Activated naive CD8-positive, alpha-beta T cell (primary cell): ENCODE data around the gene MEA1.
A peak's percentile ranks its signal among the peaks of the same experiment; 100 is the strongest.

Experiments used
- H3K27ac Mint-ChIP-seq: one replicate; pipeline ENCODE4 v1.8.0; 2021; ENCODE audit warnings: mixed read lengths
- H3K27me3 Mint-ChIP-seq: one replicate; pipeline ENCODE4 v1.8.0; 2021; ENCODE audit warnings: mixed read lengths
- H3K36me3 Mint-ChIP-seq: one replicate; pipeline ENCODE4 v1.8.0; 2021; ENCODE audit warnings: mixed read lengths
- H3K4me1 Mint-ChIP-seq: one replicate; pipeline ENCODE4 v1.8.0; 2021; ENCODE audit warnings: low read depth, mixed read lengths
- H3K4me3 Mint-ChIP-seq: one replicate; pipeline ENCODE4 v1.8.0; 2021; ENCODE audit warnings: mild to moderate bottlenecking, mixed read lengths
- H3K9me3 Mint-ChIP-seq: one replicate; pipeline ENCODE4 v1.8.0; 2021; ENCODE audit warnings: low read depth, mixed read lengths

MEA1 gene

DNA sequence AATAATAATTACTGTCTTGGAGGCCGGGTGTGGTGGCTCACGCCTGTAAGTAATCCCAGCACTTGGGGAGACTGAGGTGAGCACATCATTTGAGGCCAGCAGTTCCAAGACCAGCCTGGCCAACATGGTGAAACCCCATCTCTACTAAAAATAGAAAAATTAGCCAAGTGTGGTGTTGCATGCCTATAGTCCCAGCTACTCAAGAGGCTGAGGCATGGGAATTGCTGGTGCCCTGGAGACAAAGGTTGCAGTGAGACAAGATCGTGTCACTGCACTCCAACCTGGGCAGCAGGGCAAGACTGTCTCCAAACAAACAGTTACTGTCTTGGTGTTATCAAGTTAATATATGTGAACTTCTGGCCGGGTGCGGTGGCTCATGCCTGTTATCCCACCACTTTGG lies 12.6 kb upstream of the MEA1 start:
- Mint-ChIP-seq H3K4me3 (no peak overlapping the region), H3K9me3 (no peaks in the 10 kb centered on the region), H3K27me3 (no peaks in the 10 kb centered on the region), H3K4me1 (peaks cover 21% of the 10 kb centered on the region), H3K27ac (no peak overlapping the region), H3K36me3 (peaks cover 2% of the 10 kb centered on the region)

DNA sequence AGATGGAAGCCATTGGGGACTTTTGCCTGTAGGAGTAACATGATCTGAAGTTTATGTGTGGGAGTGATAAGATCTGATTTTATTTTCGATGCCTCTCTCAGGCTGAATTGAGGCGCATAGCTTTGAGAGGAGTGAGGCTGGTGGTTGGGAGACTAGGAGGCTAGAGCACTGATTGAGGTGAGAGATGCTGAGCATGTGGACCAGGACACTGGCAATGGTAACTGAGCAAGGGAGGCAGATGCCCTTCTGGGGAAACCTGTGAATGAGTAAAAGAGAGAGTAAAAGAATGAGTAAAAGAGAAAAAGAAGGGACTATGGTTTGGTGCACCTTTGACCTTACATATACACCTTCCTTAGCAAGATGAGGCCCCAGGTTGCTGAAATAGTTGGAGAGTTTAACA lies 10.7 kb upstream of the MEA1 start:
- Mint-ChIP-seq H3K27me3 (no peaks in the 10 kb centered on the region), H3K36me3 (peaks cover 2% of the 10 kb centered on the region), H3K4me3 (peak overlapping the region; percentile 67), H3K27ac (peak overlapping the region; percentile 88), H3K4me1 (peaks cover 24% of the 10 kb centered on the region), H3K9me3 (no peaks in the 10 kb centered on the region)

DNA sequence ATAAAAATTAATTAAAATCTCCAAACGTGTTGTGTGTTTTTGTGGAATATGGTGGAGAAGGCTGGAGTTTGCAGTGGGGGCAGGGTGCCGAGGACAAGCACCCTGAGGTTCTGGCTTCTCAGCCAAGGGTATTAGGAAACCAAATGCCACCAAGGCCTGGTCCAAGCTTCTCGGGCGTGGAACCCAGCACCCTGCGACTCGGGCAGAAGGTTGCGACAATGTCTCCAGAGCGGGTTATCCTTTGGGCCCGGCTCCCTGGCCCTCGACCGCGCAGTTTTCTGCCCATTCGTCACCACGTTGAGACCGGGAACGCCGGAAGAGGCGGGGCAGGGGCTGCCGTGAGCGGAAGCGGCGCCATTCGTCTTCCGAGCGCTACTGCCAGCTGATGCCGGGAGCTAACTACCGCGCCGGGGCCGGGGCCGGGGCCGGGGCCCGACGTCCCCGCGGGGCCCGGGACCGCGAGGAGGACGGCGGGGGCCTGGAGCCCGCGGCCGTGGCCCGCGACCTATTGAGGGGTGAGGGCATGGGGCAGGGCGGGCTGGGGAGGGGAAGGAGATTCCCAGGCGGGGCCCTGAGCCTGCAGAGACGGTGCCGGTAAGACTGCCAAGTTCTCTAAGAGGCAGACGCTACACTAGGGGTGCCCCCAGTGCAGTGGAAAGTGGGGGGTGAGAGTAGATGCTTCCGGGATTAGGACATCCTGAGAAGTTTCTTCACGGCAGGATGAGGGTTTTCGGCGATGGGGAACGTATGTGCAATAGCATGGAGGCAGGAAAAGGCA lies 7.7 kb upstream of the MEA1 start, which contains the start of gene RRP36:
TSS of gene RRP36 (plus strand) at position 354 of the 778 bp plus-strand sequence. CDS start at position 386, 32 bp downstream.
- Mint-ChIP-seq H3K27me3 (no peaks in the 10 kb centered on the region), H3K4me3 (peak within 1 kb of the TSS; percentile 98), H3K9me3 (no peaks in the 10 kb centered on the region), H3K36me3 (peaks cover 4% of the 10 kb centered on the region), H3K4me1 (peaks cover 34% of the 10 kb centered on the region), H3K27ac (peak within 1 kb of the TSS; percentile 95)

DNA sequence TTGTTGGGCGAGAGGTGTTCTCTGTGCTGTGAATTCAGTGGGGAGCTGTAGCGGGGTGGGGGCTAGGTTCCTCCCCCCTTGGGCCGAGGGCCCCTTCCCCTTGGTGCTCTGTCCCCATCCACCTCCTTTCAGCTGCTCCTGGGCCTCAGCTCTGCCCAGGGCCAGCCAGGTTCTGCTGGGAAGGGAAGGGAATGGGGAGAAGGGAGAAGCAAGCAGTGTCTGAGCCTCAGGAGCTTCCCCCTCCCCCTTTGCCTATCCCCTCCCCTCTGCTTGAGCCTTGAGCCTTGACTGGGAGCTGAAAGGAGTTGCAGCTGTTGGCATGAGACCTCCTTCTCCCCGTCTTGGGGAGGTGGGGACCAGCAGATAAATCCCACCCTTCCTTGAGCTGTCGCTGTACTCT lies 7.1 kb upstream of the MEA1 start:
- Mint-ChIP-seq H3K27ac (peak overlapping the region; percentile 86), H3K27me3 (no peaks in the 10 kb centered on the region), H3K4me3 (peak overlapping the region; percentile 82), H3K9me3 (no peaks in the 10 kb centered on the region), H3K36me3 (peaks cover 4% of the 10 kb centered on the region), H3K4me1 (peaks cover 40% of the 10 kb centered on the region)

DNA sequence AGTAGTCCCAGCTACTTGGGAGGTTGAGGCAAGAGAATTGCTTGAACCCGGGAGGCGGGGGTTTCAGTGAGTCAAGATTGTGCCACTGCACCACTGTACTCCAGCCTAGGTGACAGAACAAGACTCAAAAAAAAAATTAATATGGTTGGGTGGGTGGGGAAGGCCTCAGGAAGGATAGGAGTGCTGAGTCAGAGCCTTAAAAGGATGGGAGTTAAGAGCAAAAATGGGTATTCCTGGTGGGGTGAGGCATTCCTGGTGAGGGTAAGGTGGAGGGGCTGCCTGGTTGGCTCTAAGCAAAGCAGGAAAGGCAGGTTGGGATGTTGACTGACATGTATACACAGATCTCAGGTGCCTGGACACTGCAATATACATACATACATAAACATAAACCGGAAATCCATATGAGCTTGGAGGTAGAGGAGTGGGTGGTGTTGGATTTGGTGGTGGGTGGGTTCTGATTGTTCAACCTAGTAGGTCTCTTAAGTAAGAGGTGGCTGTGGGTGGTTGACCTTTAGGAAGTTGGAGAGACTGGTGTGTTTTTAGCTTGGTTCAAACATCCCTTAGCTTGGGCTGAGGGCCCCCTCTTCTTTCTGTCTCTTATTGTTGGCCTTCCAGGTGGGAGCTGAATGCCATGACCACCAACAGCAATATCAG lies 6.4 kb upstream of the MEA1 start:
- H3K4me1 Mint-ChIP-seq = peaks cover 44% of the 10 kb centered on the region

DNA sequence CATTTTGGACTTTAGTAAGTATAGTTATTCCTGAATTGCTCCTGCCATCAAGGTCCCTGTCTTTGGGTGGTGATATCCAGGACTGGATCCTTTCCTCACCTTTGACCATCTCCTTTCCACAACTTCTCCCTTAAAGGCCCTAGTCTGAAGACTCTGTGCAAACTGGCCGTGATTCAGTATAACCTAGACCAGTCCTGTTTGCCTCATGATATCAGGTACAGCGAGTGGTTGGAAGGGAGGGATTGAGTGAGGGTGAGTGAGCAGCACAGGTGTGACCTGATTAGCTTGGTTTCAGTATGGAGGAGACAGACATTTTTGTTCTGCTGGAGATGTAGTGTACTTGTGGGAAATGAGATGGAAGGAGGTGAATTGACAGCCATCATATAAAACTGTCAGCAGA lies 5.4 kb upstream of the MEA1 start:
- Mint-ChIP-seq H3K27me3 (no peaks in the 10 kb centered on the region), H3K4me3 (peak overlapping the region; percentile 8)

More for the DNA sequence above, 6.4 kb upstream of the MEA1 start:
- H3K27ac Mint-ChIP-seq = peak overlapping the region; percentile 81
- no peaks in the 10 kb centered on the region for H3K27me3 Mint-ChIP-seq
- peaks cover 4% of the 10 kb centered on the region for H3K36me3 Mint-ChIP-seq
- no peaks in the 10 kb centered on the region for H3K9me3 Mint-ChIP-seq
- peak overlapping the region; percentile 82 for H3K4me3 Mint-ChIP-seq

DNA sequence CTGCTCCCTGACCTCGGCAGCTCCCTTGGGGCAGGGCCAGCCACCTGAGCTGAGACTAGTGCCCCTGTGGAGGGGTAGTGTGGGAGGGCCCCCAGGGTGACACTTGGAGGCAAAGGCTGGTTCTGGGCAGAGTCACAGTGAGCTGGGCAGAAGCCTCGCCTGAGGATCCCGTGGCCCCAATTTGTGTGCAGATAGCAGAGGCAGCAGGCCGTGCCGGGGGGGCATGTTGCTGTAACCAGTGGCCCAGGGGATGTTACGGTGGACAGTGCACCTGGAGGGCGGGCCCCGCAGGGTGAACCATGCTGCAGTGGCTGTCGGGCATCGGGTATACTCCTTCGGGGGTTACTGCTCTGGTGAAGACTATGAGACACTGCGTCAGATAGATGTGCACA lies 3.2 kb upstream of the MEA1 start:
- Mint-ChIP-seq H3K27ac (peak overlapping the region; percentile 5), H3K27me3 (no peaks in the 10 kb centered on the region), H3K4me3 (no peak overlapping the region), H3K4me1 (peaks cover 55% of the 10 kb centered on the region), H3K9me3 (no peaks in the 10 kb centered on the region), H3K36me3 (peaks cover 4% of the 10 kb centered on the region)

More for the DNA sequence above, 5.4 kb upstream of the MEA1 start:
- H3K36me3 Mint-ChIP-seq = peaks cover 4% of the 10 kb centered on the region
- peak overlapping the region; percentile 65 for H3K27ac Mint-ChIP-seq
- peaks cover 46% of the 10 kb centered on the region for H3K4me1 Mint-ChIP-seq
- H3K9me3 Mint-ChIP-seq = no peaks in the 10 kb centered on the region

DNA sequence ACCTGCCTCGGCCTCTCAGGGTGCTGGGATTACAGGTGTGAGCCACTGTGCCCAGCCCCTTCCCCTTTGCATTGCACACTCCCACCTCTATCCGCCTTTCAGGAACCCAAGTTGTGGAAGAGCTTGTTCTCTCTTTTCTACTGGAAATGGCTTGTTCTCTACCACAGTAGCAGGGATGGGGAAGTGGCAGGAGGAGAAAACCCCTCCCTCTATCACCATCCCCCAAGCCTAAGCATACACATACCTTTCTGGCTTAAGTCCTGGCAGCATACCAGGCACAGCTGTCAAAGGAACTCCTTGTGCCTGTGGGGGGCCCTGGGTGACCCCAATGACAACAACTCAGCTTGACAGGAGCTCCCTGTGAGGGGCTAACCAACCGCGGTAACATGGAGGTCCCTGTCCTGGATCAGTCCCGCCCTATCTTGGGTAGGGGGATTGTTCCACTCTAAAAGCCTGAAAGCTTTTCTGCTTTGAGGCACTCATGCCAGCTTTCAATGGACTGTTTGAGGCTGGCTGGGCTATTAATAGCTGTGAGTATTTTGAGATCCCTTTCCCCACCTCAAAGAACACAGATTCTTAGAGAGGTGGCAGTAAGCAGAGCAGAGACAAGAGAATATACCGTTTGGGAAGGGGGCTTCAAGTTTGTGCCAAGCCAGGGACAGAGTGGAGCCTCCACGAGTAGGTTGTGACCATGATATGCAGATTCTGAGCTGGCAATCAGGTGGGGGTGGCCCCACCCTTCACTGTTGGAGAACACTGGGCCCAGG lies 2.6 kb upstream of the MEA1 start:
- peak overlapping the region; percentile 50 for H3K27ac Mint-ChIP-seq
- H3K36me3 Mint-ChIP-seq = peaks cover 4% of the 10 kb centered on the region
- H3K9me3 Mint-ChIP-seq = no peaks in the 10 kb centered on the region
- no peaks in the 10 kb centered on the region for H3K27me3 Mint-ChIP-seq
- peaks cover 58% of the 10 kb centered on the region for H3K4me1 Mint-ChIP-seq
- peak overlapping the region; percentile 49 for H3K4me3 Mint-ChIP-seq

DNA sequence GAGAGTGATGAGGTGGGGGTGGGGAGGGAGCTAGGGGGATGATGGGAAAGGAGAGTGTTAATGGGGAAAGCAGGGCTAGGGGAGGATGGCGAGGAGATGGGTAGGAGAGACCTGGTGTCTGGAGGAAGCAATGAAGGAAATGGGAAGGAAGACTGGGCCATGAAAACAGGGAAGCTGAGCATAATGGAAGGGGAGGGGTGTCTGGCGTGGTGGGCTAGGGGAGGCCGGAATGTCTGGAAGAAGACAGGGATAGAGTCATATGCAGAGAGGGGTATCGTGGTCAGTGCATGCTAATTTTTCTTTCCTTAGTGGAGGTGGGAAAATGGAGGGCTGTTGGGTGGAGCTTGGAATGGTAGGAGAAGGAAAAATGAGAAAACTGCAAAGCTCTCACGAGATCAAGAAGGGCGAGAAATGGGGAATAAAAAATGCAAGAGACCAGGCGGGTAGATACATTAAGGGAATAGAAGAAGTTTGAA lies 726 bp upstream of the MEA1 start:
- H3K4me1 Mint-ChIP-seq = peaks cover 54% of the 10 kb centered on the region
- H3K36me3 Mint-ChIP-seq = peaks cover 4% of the 10 kb centered on the region
- H3K9me3 Mint-ChIP-seq = no peaks in the 10 kb centered on the region
- H3K27me3 Mint-ChIP-seq = no peaks in the 10 kb centered on the region
- H3K4me3 Mint-ChIP-seq = peak overlapping the region; percentile 92
- peak overlapping the region; percentile 89 for H3K27ac Mint-ChIP-seq

DNA sequence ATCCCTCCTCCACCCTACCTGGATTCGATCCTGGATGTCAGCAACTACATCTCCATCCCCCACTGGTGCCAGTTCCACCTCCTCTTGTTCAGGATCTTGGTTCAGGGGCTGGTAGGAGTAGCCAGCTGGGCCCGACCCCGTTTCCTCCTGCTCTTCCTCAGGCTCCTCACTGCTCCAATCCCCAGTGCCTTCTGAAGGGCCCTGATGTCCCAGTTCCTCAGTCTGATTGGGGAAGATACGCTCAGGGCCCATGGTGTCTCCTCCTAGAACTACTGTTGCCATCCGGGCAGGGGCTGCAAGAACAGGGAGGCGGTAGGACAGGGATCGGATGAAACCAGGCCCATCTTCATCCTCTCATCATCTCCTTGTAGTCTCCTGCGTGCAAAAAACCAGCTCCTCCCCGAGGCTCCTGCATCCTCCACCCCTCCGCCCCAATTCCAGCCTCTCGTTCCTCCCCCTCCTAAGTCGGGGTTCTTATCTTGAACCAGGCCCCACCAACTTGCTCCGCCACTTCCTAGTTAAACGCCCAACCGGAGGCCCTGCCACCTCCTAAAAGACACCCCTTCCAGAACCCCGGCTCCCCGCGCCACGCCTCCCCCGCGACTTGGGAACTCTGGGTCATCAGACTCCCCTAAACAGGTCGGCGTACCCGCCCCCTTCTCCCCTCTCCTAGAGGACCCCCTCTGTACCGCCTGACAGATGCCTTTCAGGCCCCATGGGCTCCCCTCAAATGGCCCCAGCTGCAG lies 476 bp downstream of the MEA1 start:
- Mint-ChIP-seq H3K4me3 (peak overlapping the region; percentile 92), H3K36me3 (no peaks in the 10 kb centered on the region), H3K9me3 (no peaks in the 10 kb centered on the region), H3K27ac (peak overlapping the region; percentile 89), H3K4me1 (peaks cover 51% of the 10 kb centered on the region), H3K27me3 (no peaks in the 10 kb centered on the region)

DNA sequence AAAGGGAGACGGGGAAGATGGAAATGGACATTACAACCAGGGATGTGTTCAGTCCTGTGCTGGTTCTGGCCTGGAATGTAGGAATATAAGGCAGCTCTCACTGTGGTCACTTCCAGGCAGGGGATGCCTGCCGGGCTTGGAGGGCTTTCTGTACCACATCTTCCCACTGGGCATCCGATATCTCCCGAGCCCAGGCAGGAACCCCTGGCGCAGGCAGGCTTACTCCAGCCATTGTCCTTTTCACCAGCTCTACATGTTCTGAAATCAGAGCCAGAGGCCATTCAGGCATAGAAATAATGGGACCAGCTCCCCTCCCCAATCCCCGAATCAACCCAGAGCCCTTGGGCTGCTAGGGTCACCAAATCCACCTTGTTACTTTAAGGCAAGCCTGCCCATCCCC lies 1.4 kb downstream of the MEA1 start:
- H3K9me3 Mint-ChIP-seq = no peaks in the 10 kb centered on the region
- H3K4me3 Mint-ChIP-seq = peak overlapping the region; percentile 92
- H3K4me1 Mint-ChIP-seq = peaks cover 46% of the 10 kb centered on the region
- H3K36me3 Mint-ChIP-seq = no peaks in the 10 kb centered on the region
- no peaks in the 10 kb centered on the region for H3K27me3 Mint-ChIP-seq
- peak overlapping the region; percentile 89 for H3K27ac Mint-ChIP-seq

DNA sequence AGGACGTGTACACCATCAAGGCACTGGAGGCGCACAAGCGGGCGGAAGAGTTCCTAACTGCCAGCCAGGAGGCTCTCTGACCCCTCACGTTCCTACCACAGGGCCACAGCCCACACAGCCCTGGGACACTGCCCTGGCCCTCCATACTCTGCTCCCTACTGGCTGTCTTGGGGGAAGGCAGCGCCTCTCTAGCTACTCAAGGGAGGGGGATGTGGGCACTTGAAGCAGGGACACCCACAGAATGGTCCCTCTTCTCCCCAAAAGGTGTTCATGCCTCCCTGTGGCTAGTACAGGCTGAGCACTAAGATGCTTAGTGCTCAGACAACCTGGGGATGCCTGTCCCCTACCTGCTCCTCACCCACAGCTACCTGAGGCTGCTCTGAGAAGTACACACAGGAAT lies 2.5 kb downstream of the MEA1 start:
- Mint-ChIP-seq H3K9me3 (no peaks in the 10 kb centered on the region), H3K27ac (no peak overlapping the region), H3K4me3 (peak overlapping the region; percentile 92), H3K4me1 (peaks cover 42% of the 10 kb centered on the region), H3K27me3 (no peaks in the 10 kb centered on the region), H3K36me3 (no peaks in the 10 kb centered on the region)

DNA sequence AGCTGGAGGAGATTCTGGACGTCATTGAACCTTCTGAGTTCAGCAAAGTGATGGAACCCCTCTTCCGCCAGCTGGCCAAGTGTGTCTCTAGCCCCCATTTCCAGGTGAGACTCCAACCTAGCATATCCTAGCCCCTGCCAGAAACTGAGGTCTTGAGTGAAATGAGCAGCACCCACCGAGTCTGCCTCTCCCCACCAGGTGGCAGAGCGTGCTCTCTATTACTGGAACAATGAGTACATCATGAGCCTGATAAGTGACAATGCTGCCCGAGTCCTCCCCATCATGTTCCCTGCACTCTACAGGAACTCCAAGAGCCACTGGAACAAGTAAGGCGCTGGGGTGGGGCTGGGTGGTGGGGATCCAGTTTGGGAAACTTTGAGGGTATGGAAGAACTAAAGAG lies 4.6 kb downstream of the MEA1 start:
- Mint-ChIP-seq H3K27ac (peak overlapping the region; percentile 22), H3K36me3 (peaks cover 2% of the 10 kb centered on the region), H3K9me3 (no peaks in the 10 kb centered on the region)

DNA sequence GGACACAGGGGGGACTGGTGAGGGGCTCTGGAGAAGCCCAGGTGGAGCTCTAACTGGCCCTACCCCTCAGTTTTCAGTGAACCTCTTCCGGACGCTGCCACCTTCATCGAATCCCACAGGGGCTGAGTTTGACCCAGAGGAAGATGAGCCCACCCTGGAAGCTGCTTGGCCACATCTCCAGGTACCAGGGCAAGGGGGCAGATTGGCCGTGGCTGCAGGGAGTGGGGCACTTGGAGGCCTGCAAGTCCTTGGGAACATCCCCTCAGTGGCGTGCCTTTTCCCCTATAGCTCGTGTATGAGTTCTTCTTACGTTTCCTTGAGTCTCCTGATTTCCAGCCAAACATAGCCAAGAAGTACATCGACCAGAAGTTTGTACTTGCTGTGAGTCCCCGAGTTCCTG lies 6.6 kb downstream of the MEA1 start:
- peaks cover 2% of the 10 kb centered on the region for H3K36me3 Mint-ChIP-seq
- H3K27ac Mint-ChIP-seq = no peak overlapping the region

More for the DNA sequence above, 4.6 kb downstream of the MEA1 start:
- Mint-ChIP-seq H3K4me1 (peaks cover 27% of the 10 kb centered on the region), H3K4me3 (no peak overlapping the region), H3K27me3 (no peaks in the 10 kb centered on the region)

More for the DNA sequence above, 6.6 kb downstream of the MEA1 start:
- Mint-ChIP-seq H3K4me3 (no peak overlapping the region), H3K4me1 (peaks cover 9% of the 10 kb centered on the region), H3K9me3 (no peaks in the 10 kb centered on the region), H3K27me3 (no peaks in the 10 kb centered on the region)
